ENCODE measurements around the gene ZNF407. TPM values are rescaled to one million over a fixed set of nuclear protein-coding genes. Genes with fewer than 3 reads are reported as not detected.

The ZNF407 gene
- total RNA-seq, 1 donor from 2014 or later, result 24.9 TPM

DNA sequence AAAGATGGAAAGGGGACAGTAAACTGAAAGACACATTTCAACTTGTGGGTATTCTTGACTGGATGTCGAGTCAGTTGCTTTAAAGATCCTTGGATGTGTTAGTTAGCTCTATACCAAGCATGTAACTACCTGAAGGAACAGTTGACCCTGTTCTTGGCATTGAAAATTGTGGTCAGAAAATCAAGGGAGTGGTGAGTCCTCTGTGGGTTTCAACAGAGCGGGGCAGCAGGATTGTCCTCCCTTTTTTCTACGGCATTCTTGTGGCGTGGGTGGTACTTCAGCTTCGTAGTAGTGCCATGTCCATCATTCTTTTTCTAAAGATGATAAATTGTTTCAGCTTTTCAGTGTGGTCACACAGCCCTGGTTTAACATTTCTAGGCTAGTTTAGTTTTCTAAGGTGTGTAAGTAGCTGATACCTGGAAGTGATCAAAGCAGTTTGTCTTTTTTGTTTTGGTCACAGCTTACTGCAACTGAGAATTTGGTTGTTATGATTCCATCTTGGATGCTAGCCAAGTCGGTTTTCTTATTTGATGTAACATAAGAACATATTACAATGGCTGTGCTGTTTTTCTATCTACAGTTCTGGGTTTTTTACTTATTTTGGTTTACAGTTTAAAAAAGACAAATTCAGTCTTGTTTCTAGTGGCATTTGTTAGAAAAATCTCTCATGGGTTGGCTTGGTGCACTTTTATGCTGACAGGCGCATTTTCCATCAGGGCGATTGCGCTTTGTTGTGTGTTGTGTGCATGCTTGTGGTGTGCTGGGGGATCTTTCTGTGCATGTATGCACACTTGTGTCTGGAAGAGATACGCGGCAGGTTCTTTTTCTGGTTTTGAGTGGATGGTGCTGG, 84.7 kb downstream of the ZNF407 start:
- TF ChIP-seq, protein P1, sequence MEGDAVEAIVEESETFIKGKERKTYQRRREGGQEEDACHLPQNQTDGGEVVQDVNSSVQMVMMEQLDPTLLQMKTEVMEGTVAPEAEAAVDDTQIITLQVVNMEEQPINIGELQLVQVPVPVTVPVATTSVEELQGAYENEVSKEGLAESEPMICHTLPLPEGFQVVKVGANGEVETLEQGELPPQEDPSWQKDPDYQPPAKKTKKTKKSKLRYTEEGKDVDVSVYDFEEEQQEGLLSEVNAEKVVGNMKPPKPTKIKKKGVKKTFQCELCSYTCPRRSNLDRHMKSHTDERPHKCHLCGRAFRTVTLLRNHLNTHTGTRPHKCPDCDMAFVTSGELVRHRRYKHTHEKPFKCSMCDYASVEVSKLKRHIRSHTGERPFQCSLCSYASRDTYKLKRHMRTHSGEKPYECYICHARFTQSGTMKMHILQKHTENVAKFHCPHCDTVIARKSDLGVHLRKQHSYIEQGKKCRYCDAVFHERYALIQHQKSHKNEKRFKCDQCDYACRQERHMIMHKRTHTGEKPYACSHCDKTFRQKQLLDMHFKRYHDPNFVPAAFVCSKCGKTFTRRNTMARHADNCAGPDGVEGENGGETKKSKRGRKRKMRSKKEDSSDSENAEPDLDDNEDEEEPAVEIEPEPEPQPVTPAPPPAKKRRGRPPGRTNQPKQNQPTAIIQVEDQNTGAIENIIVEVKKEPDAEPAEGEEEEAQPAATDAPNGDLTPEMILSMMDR (IDR thresholded peaks at IDR 0.05; ENCODE audit: unreplicated experiment), result no peak
- H3K9me3 Mint-ChIP-seq, result peaks cover 7% of the 10 kb centered on the region
- peaks cover 17% of the 10 kb centered on the region for H3K4me1 Mint-ChIP-seq
- peaks cover 22% of the 10 kb centered on the region for H3K36me3 Mint-ChIP-seq
- H3K4me3 Mint-ChIP-seq, result no peak overlapping the region
- DNase-seq (ENCODE audit: low spot score in 2 of 2, unreplicated experiment in 2 of 2), result no peak
- no peak overlapping the region for H3K27ac Mint-ChIP-seq
- H3K27me3 Mint-ChIP-seq (ENCODE audit: low read depth), result no peaks in the 10 kb centered on the region

DNA sequence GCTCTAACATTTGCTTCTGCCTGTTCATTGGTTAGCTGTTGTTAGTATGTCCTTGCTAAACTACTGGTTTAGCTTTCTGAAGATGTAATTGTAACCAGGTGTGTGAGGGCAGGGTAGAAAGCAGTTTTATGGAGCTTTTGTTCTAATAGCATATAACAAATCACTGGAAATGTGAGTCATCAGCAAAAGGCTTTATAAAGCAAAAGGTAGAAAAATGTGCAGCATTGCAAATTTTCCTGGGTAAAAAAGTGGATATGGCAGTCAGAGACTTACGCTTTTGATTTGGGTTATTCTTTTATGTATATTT, 85.3 kb downstream of the ZNF407 start:
- Mint-ChIP-seq H3K27ac (no peak overlapping the region), H3K27me3 (ENCODE audit: low read depth) (no peaks in the 10 kb centered on the region), H3K4me3 (no peak overlapping the region), H3K36me3 (peaks cover 19% of the 10 kb centered on the region), H3K4me1 (peaks cover 17% of the 10 kb centered on the region), H3K9me3 (peaks cover 7% of the 10 kb centered on the region)
- DNase-seq (ENCODE audit: low spot score in 2 of 2, unreplicated experiment in 2 of 2), result no peak
- TF ChIP-seq, protein P1 (IDR thresholded peaks at IDR 0.05; ENCODE audit: unreplicated experiment), result no peak

DNA sequence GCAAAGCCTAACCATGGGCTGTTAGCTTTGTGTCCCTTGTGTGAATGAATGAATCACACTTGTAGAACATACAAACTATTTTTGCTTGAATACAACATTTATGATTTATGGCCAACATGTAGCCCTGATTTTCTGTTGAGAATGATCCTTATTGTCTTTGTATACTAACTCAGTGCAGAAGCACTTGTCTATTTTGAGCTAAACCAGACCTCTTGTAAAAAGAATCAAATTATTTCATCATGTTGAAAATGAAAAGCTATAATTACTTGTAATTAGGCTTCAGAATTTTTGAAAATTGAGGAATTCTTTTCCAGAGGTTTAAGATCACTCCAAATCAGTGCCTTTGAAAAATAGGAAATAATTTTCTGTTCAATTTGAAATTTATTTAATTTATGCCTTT, 85.9 kb downstream of the ZNF407 start:
- DNase-seq (ENCODE audit: low spot score in 2 of 2, unreplicated experiment in 2 of 2), result no peak
- Mint-ChIP-seq H3K36me3 (peaks cover 14% of the 10 kb centered on the region), H3K27me3 (ENCODE audit: low read depth) (no peaks in the 10 kb centered on the region), H3K4me3 (no peak overlapping the region), H3K27ac (no peak overlapping the region), H3K9me3 (peaks cover 5% of the 10 kb centered on the region), H3K4me1 (peaks cover 17% of the 10 kb centered on the region)
- TF ChIP-seq, protein P1 (IDR thresholded peaks at IDR 0.05; ENCODE audit: unreplicated experiment), result no peak

DNA sequence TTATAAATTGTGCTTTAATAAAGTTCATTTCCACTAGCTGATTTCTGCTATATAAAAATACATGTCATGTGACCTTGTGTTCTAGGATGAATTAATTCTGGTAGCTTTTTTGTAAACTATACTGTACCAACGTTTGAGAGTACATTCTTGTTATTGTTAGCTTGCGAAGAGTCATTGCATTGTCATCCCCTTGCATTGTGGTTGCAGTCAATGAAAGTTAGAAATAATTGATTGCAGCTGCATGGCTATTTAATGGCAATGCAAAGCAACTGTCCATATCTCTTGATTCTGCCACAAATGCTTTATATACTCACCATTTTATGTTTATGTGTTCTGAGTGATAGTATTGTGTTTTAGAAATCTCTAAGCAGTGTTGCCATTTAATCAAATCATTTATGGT, 91.6 kb downstream of the ZNF407 start:
- peaks cover 13% of the 10 kb centered on the region for H3K36me3 Mint-ChIP-seq
- no peaks in the 10 kb centered on the region for H3K4me1 Mint-ChIP-seq
- DNase-seq (ENCODE audit: low spot score in 2 of 2, unreplicated experiment in 2 of 2), result no peak
- no peak overlapping the region for H3K4me3 Mint-ChIP-seq
- no peak overlapping the region for H3K27ac Mint-ChIP-seq
- H3K27me3 Mint-ChIP-seq (ENCODE audit: low read depth), result no peaks in the 10 kb centered on the region
- TF ChIP-seq, protein P1 (IDR thresholded peaks at IDR 0.05; ENCODE audit: unreplicated experiment), result no peak
- peaks cover 6% of the 10 kb centered on the region for H3K9me3 Mint-ChIP-seq

DNA sequence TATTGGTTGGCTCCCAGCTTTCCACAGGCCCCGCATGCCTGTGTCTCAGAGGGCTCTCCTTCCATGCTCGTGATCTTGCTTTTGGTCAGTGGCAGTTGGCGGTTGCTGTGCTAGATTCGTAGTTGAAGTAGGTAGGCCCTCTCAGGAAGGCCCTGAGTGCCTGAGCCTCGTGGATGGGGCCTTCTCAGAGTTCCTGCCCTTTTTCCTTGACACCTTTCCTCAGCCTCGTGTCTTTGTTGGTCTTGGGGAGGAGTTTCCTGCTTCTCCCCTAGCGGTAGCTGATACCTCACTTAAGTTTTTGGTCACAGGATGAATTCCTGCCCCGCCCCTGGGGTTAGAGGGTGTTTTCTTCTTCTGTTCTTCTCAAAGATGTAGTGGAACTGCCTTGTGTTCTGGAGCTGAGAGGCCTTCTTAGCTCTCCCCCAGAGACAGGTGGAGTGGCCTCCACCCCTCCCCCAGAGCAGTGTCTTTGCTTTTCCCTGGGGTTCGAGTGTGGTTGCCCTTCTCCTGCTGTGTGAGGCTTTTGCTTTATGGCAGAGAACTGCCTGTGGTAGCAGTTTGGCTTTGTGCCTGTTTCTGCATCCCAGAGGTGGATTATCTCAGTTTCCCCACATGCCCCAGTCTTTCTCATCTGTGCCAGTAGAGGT, 94.8 kb downstream of the ZNF407 start:
- H3K4me1 Mint-ChIP-seq, result no peaks in the 10 kb centered on the region
- TF ChIP-seq, protein P1 (IDR thresholded peaks at IDR 0.05; ENCODE audit: unreplicated experiment), result no peak
- DNase-seq (ENCODE audit: low spot score in 2 of 2, unreplicated experiment in 2 of 2), result no peak
- peaks cover 6% of the 10 kb centered on the region for H3K9me3 Mint-ChIP-seq
- H3K27ac Mint-ChIP-seq, result no peak overlapping the region
- no peaks in the 10 kb centered on the region for H3K27me3 Mint-ChIP-seq (ENCODE audit: low read depth)
- H3K36me3 Mint-ChIP-seq, result peaks cover 8% of the 10 kb centered on the region
- H3K4me3 Mint-ChIP-seq, result no peak overlapping the region

Data from mesothelial cell of epicardium (in vitro differentiated cells).